HepG2 (cell line): ENCODE measurements around the gene ZNF341. TPM values are rescaled to one million over a fixed set of nuclear protein-coding genes. Genes with fewer than 3 reads are reported as not detected.

ENCODE experiments used
- ARID2 ChIP-seq: sonication (generic); formaldehyde crosslinking; IDR thresholded peaks from 2 replicates; pipeline ENCODE4 v1.8.1; 2022; ENCODE audit warnings: mild to moderate bottlenecking, missing genetic modification reagents, borderline replicate concordance
- FOXA1 ChIP-seq, 2 experiments: fragments of 450-650 bp in 1 of 2; sonication (generic) in 1 of 2; formaldehyde crosslinking in 1 of 2; IDR thresholded peaks; 2 replicates each; pipeline versions ENCODE4 v1.4.0 to v1.6.1; 2016 to 2020; ENCODE audit warnings: missing genetic modification reagents in 1 of 2
- FOXK2 ChIP-seq: fragments of 450-650 bp; IDR thresholded peaks from 2 replicates; pipeline ENCODE4 v1.6.1; 2016
- HES4 ChIP-seq: sonication (generic); formaldehyde crosslinking; IDR thresholded peaks from 2 replicates; pipeline ENCODE4 v1.9.0; 2021; ENCODE audit warnings: mild to moderate bottlenecking, missing genetic modification reagents, borderline replicate concordance
- KDM5B ChIP-seq: sonication (generic); formaldehyde crosslinking; IDR thresholded peaks from 2 replicates; pipeline ENCODE4 v1.4.0; 2020; ENCODE audit warnings: missing genetic modification reagents, mild to moderate bottlenecking, borderline replicate concordance
- MED13 ChIP-seq: sonication (generic); formaldehyde crosslinking; IDR thresholded peaks from 2 replicates; pipeline ENCODE4 v1.5.0; 2020; ENCODE audit warnings: missing genetic modification reagents
- PHF21A ChIP-seq: sonication (generic); formaldehyde crosslinking; IDR thresholded peaks from 2 replicates; pipeline ENCODE4 v1.5.0; 2020; ENCODE audit warnings: mild to moderate bottlenecking, missing genetic modification reagents
- POLR2A ChIP-seq, 2 experiments: IDR thresholded peaks; 2 replicates each; pipeline ENCODE4 v1.6.1; 2011; ENCODE audit warnings: low read depth in 2 of 2, low read length in 2 of 2, mild to moderate bottlenecking in 1 of 2, moderate library complexity in 1 of 2; ENCODE audit not compliant: insufficient read depth in 1 of 2
- PPARG ChIP-seq: conservative IDR thresholded peaks from 2 replicates; pipeline ENCODE4 v1.6.1; 2016; ENCODE audit warnings: missing biosample characterization, missing genetic modification reagents
- SALL1 ChIP-seq: sonication (generic); formaldehyde crosslinking; IDR thresholded peaks from 2 replicates; pipeline ENCODE4 v1.8.0; 2022; ENCODE audit warnings: mild to moderate bottlenecking, missing genetic modification reagents
- SMAD9 ChIP-seq: sonication (generic); formaldehyde crosslinking; IDR thresholded peaks from 2 replicates; pipeline ENCODE4 v1.5.1; 2020; ENCODE audit warnings: mild to moderate bottlenecking, missing genetic modification reagents
- SNAI1 ChIP-seq: sonication (generic); formaldehyde crosslinking; IDR thresholded peaks from 2 replicates; pipeline ENCODE4 v1.5.0; 2020; ENCODE audit warnings: mild to moderate bottlenecking, missing genetic modification reagents, borderline replicate concordance
- SRSF9 ChIP-seq: fragments of 200-400 bp; formaldehyde crosslinking; IDR thresholded peaks from 2 replicates; pipeline ENCODE4 v1.6.1; 2018; ENCODE audit warnings: borderline replicate concordance, mild to moderate bottlenecking, low read depth, low read length; ENCODE audit not compliant: insufficient read depth, poor library complexity, severe bottlenecking
- THAP7 ChIP-seq: sonication (generic); formaldehyde crosslinking; IDR thresholded peaks from 2 replicates; pipeline ENCODE4 v1.8.1; 2023; ENCODE audit warnings: mild to moderate bottlenecking, missing genetic modification reagents
- THAP9 ChIP-seq: sonication (generic); formaldehyde crosslinking; IDR thresholded peaks from 2 replicates; pipeline ENCODE4; 2020; ENCODE audit warnings: missing genetic modification reagents, mild to moderate bottlenecking, borderline replicate concordance
- THYN1 ChIP-seq: sonication (generic); formaldehyde crosslinking; IDR thresholded peaks from 2 replicates; pipeline ENCODE4 v1.8.1; 2023; ENCODE audit warnings: low read depth, mild to moderate bottlenecking, moderate library complexity, missing genetic modification reagents, borderline replicate concordance
- ZBTB46 ChIP-seq: sonication (generic); formaldehyde crosslinking; IDR thresholded peaks from 2 replicates; pipeline ENCODE4 v1.4.0; 2020; ENCODE audit warnings: mild to moderate bottlenecking, missing genetic modification reagents, borderline replicate concordance
- ZMYM3 ChIP-seq: sonication (generic); formaldehyde crosslinking; IDR thresholded peaks from 2 replicates; pipeline ENCODE4 v1.5.1; 2020; ENCODE audit warnings: mild to moderate bottlenecking, missing genetic modification reagents
- ZNF225 ChIP-seq: sonication (generic); formaldehyde crosslinking; IDR thresholded peaks from 2 replicates; pipeline ENCODE4 v1.4.0; 2020; ENCODE audit warnings: mild to moderate bottlenecking, missing genetic modification reagents
- ZNF552 ChIP-seq: sonication (generic); formaldehyde crosslinking; IDR thresholded peaks from 2 replicates; pipeline ENCODE4 v1.9.0; 2022; ENCODE audit warnings: missing genetic modification reagents, mild to moderate bottlenecking, borderline replicate concordance
- ZNF788 ChIP-seq: sonication (generic); formaldehyde crosslinking; IDR thresholded peaks from 2 replicates; pipeline ENCODE4 v1.5.0; 2020; ENCODE audit warnings: mild to moderate bottlenecking, missing genetic modification reagents, borderline replicate concordance
- ZNF839 ChIP-seq: sonication (generic); formaldehyde crosslinking; IDR thresholded peaks from 2 replicates; pipeline ENCODE4 v1.4.0; 2020; ENCODE audit warnings: missing genetic modification reagents, mild to moderate bottlenecking, borderline replicate concordance
- polyA plus RNA-seq, 8 experiments: library from polyadenylated mRNA; depleted of rRNA in 3 of 8; stranded (reverse) in 7 of 8; unstranded in 1 of 8; fragments of >200 nt; fragmentation: Illumina TruSeq in 4 of 8; extraction: Trizol in 4 of 8; gene quantifications; 2 replicates each; pipeline versions ENCODE4 v1.2.1 to v1.2.3, GENCODE V29; 2011 to 2016; ENCODE audit warnings: low read depth in 4 of 8, missing spikeins in 1 of 8, mixed read lengths in 1 of 8; ENCODE audit not compliant: insufficient read depth in 1 of 8
- total RNA-seq, 5 experiments: library from RNA; depleted of rRNA; stranded (reverse); fragments of >200 nt; fragmentation: Illumina TruSeq; extraction: Trizol; gene quantifications; 2 replicates each; pipeline ENCODE4 v1.2.3, GENCODE V29; 2016; ENCODE audit warnings: low read depth in 1 of 5

The ZNF341 gene
- total and polyA plus RNA-seq, 2 of the 13 experiments (the other 11 are each of a cell fraction or from before 2014, with no cell fraction given): 1.1 to 2.2 TPM

GRCh38 chr20:33811776-33812151 is 80.0 kb downstream of the ZNF341 start (continued):
- TF ChIP-seq SALL1 (CRISPR knock-in tag) (peak; percentile 8; the same call in 1 of the 2 replicates), FOXK2 (0 out of 2 replicates have a peak, but pooled peaks have one; percentile 37), ZNF552 (CRISPR knock-in tag) (peak; percentile 23; the same call in 1 of the 2 replicates), ZMYM3 (CRISPR knock-in tag) (no peak), MED13 (CRISPR knock-in tag) (0 out of 2 replicates have a peak, but pooled peaks have one; percentile 7), FOXA1 (IDR thresholded peaks at IDR 0.05) (peak; percentile 46; the same call in 1 of the 2 replicates), FOXA1 (CRISPR knock-in tag; IDR thresholded peaks at IDR 0.05) (no peak), ZNF225 (no peak), THAP9 (CRISPR knock-in tag) (0 out of 2 replicates have a peak, but pooled peaks have one; percentile 58), THAP7 (peak; percentile 30; the same call in 1 of the 2 replicates), POLR2A (IDR thresholded peaks at IDR 0.05; ENCODE audit: insufficient read depth in 1 of 2, low read depth in 2 of 2, low read length in 2 of 2) (peak in 1 of 2 experiments; percentile 41; a peak in 1 of 4 replicates), PHF21A (CRISPR knock-in tag) (0 out of 2 replicates have a peak, but pooled peaks have one; percentile 33), PPARG (CRISPR knock-in tag) (no peak), SMAD9 (CRISPR knock-in tag) (no peak), ZNF839 (CRISPR knock-in tag) (no peak), ZBTB46 (CRISPR knock-in tag) (no peak), ARID2 (CRISPR knock-in tag) (peak; percentile 86; the same call in 1 of the 2 replicates), SRSF9 (no peak), THYN1 (CRISPR knock-in tag) (peak; percentile 89; the same call in 1 of the 2 replicates), HES4 (CRISPR knock-in tag) (no peak), KDM5B (CRISPR knock-in tag) (peak; percentile 22; the same call in 1 of the 2 replicates), ZNF788 (CRISPR knock-in tag) (peak; percentile 85), SNAI1 (peak; percentile 43; the same call in 1 of the 2 replicates)
